Left colon (tissue), 2 donors: ENCODE measurements around the gene CAPZB. TPM values are rescaled to one million over a fixed set of nuclear protein-coding genes. Genes with fewer than 3 reads are reported as not detected.
"Not testable (repeated sequence)": the region's sequence is repeated elsewhere in the genome, so short reads cannot be mapped to it uniquely, and the experiment has no call there.

Source experiments
- ATAC-seq: fragments of 200-7000 bp; cut with Tn5 transposase; one replicate; pipeline ENCODE4 v1.9.1; 2020; ENCODE audit warnings: mild to moderate bottlenecking, moderate library complexity
- DNase-seq, 2 donors: peaks; one replicate each; pipeline ENCODE4 v3.0.0-alpha.2; 2020
- intact Hi-C, 2 donors: fragments of 100-400 bp; cut with DNase I in 1 of 2; cut with micrococcal nuclease in 1 of 2; formaldehyde crosslinking; loops; one replicate each; pipeline versions ENCODE4 v1.11.2 to v1.14.0; 2022; cut with DNase I, micrococcal nuclease
- total RNA-seq, 2 donors: library from RNA; stranded (reverse); fragmentation: NEBNext Ultra II Directional; extraction: Animal tissue kit (Norgen Biotek cat#: 25700); gene quantifications; one replicate each; pipeline ENCODE4 v1.2.1, GENCODE V29; 2021
- donor health status: DM: no; HTN: no; CAD: no.
- donor health status: DM: yes; HTN: yes; CAD: no.

CAPZB gene
- total RNA-seq, 2 donors from 2014 or later: 340 to 367 TPM

- DNase-seq (no peak), ATAC-seq (peak; percentile 75)
- intact Hi-C loops: no loop called here
Measured at GRCh38 chr1:19504796-19505692, 19.7 kb upstream of the CAPZB start.

DNA sequence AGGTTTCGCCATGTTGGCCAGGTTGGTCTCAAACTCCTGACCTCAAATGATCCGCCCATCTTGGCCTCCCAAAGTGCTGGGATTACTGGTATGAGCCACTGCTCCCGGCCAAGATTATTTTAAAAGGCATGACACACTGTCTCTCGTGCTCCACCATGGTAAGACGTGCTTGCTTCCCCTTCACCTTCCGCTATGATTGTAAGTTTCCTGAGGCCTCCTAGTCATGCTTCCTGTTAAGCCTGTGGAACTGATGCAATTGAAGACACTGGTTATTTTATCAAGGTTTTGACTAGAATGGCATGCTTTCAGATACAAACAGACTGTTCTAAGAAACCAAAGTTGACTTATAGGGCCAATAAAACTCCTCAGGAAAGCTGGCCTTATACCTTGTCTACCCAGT lies 16.9 kb upstream of the CAPZB start:
- ATAC-seq, DNase-seq, intact Hi-C loops: not testable (repeated sequence)

DNA sequence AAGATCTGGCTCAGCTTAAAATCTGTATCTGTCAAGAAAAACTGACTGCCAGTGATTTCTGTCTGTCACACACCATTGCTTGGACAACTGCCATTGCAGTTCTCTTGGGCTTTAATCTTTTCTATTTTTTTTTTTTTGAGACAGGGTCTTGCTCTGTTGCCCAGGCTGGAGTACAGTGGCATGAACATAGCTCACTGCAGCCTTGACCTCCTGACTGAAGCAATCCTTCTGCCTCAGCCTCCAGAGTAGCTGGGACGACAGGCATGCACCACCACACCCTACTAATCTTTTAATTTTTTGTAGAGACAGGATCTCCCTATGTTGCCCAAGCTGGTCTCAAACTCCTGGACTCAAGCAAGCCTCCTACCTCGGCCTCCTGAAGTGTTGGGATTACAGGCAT lies 14.5 kb upstream of the CAPZB start:
- DNase-seq, intact Hi-C loops, ATAC-seq: not testable (repeated sequence)

DNA sequence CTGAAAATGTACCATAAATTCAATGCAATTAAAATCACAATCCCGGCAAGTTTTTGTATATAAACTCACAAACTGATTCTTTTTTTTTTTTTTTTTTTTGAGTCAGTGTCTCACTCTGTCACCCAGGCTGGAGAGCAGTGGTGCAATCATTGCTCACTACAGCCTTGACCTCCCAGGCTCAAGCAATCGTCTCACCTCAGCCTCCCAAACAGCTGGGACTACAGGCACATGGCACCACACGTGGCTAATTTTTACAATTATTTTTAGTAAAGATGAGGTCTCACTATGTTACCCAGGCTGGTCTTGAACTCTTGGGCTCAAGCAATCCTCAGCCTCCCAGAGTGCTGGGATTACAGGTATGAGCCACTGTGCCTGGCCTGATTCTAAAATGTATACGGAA lies 12.1 kb upstream of the CAPZB start:
- ATAC-seq, intact Hi-C loops, DNase-seq: not testable (repeated sequence)

DNA sequence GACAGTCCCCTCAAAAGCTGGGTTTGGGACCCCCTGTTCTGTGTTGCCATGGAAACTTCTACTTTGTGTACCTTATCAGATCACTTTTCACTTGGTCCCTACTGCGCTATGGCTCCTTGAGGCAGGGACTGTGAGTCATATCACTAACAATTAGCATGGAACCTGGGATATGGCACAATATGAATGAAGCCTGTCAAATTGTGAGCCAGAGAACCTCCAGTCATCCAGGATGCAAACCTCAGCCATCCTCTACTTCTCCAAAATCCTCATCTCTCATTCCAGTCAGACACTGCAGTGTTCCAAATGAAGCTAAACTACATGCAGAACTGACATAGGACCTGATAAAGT lies 11.2 kb upstream of the CAPZB start:
- no peak for ATAC-seq

DNA sequence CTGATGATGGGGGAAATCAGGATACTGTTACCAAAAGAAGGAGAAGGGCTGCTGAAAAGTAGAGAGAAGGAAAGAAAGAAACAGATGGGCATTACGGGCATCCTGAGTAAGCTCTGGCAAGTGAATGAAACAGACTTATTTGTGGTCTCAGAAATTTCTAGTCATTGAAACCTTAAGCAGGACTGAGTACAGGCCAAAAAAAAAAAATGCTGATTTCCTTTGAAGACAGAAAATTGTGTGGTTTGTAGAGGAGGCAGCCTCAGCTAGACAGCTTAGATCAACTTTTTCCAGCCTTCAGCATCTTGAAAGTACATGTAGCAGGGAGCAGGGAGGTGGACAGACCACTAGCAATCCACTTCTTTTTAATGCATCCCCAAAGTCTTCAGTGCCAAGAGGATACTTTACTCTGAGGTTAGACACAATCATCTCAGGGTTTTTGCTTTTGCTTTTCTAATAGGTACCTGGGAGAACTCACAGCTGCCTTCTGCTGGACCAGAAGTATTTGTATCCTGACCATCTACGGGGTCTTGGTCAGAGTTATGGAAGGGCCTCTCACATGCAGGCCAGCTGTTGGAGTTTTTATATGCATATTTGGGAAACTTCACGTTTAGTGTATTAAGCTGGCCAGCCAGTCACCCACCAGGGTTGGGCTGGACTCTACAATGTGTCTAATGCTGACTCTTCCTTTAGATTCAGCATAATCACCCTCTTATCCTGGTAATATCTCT lies 10.6 kb upstream of the CAPZB start:
- DNase-seq (no peak), ATAC-seq (no peak)
- intact Hi-C loops: no loop called here

More for the DNA sequence above, 11.2 kb upstream of the CAPZB start:
- intact Hi-C loops: no loop called here
- DNase-seq: no peak

GRCh38 chr1:19495000-19495656 lies 9.8 kb upstream of the CAPZB start:
- ATAC-seq: no peak
- DNase-seq: no peak
- intact Hi-C loops: no loop called here

- DNase-seq: no peak
- intact Hi-C loops: no loop called here
- no peak for ATAC-seq
Measured at GRCh38 chr1:19493547-19493946, 8.2 kb upstream of the CAPZB start.

- DNase-seq (no peak), ATAC-seq (no peak)
- intact Hi-C loops: no loop called here
Measured at GRCh38 chr1:19489996-19490395, 4.7 kb upstream of the CAPZB start.

DNA sequence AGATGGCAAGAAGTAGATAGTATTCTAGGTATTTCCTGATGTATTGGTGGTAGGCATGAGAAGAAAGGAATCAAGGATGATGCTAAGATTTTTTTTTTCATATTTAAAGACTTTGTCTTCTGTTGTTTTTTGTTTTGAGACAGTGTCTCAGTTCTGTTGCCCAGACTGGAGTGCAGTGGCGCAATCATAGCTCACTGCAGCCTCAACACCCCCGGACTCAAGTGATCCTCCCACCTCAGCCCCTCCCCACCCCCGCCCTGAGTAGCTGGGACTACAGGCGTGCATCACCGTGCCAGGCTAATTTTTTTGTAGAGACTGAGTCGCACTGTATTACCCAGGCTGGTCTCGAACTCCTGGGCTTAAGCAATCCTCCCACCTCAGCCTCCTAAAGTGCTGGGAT lies 2.8 kb upstream of the CAPZB start:
- intact Hi-C loops: no loop called here
- ATAC-seq: no peak
- DNase-seq: no peak

- ATAC-seq (peak; percentile 29), DNase-seq (peak in 1 of 2 donors; percentile 50)
- intact Hi-C loops: loop anchor here in 1 of 2 donors (5.0 kb wide), 1 partner anchor 162 kb away; no protein-coding TSS in a partner anchor
Measured at GRCh38 chr1:19484798-19485361, 459 bp downstream of the CAPZB start.

- DNase-seq (peak in 1 of 2 donors; percentile 60), ATAC-seq (peak; percentile 12)
- intact Hi-C loops: loop anchor here in 1 of 2 donors (5.0 kb wide), 1 partner anchor 163 kb away; no protein-coding TSS in a partner anchor
Measured at GRCh38 chr1:19484338-19484797, 971 bp downstream of the CAPZB start.

DNA sequence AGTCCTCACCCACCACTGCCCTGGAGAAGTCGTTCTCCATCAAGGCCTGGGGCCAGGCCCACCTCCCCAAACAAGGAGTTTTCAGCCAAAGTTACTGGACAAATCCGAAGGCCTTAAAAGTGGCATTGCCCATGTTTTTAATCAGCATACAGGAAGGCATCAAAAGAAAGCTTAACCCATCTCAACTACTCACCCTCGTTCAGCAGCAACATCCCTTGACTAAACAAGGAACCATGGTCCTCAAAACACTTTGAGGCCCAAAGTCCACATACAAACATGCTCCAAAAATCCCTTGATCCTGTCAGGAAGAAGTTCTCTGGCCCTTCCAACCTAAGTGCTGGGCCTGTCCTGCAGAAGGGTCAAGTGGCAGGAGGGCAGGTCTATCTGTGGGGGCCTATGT lies 1.6 kb downstream of the CAPZB start:
- intact Hi-C loops: loop anchor here in 1 of 2 donors (5.0 kb wide), 1 partner anchor 164 kb away; no protein-coding TSS in a partner anchor
- DNase-seq (no peak), ATAC-seq (no peak)

DNA sequence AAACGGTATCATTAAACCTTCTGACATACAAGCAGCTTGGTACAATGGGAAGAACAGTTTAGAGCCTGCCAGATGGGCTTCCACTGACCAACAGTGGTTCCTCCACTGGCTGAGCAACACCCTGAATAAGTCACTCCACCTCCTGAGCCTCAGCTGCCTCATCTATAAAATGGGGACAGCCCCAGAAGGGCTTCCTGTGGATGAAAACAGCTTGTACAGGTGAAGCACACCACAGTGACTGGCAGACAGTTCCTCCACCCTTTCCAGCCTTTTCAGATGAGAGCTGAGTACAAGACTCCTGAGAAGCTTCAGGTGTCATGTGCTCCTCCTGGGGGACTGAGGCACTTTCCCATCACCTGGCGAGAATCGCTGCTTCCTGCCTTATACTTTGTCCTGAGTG lies 2.1 kb downstream of the CAPZB start:
- DNase-seq (no peak), ATAC-seq (no peak)
- intact Hi-C loops: loop anchor here in 1 of 2 donors (5.0 kb wide), 1 partner anchor 164 kb away; no protein-coding TSS in a partner anchor

DNA sequence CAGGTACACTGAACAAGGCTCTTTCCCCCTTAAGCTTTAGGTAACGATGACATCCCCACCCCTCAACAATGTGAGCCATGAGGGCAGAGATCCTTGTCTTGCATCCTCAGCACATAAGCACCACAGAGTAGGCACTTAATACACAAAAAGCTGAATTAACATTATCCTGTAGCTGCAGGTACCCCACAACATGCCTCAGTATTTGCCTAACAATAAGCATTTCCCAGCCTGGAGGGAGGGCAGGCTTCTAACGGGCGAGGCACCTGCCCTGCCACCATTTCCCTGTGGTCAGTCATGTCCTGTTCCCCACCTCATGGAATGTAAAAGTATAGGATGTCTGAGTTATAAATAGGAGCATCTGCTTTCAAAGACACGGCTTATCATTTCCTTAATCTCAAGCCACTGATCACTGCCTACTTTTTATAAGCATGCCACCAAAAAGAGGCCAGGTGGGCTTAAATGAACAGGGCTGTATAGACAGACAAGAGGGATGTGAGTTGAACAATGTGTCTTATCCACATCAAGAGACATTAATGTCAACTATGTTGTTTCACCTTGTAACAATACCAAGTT lies 3.4 kb downstream of the CAPZB start:
- no peak for ATAC-seq
- DNase-seq: no peak
- intact Hi-C loops: loop anchor here in 1 of 2 donors (5.0 kb wide), 1 partner anchor 165 kb away; no protein-coding TSS in a partner anchor

DNA sequence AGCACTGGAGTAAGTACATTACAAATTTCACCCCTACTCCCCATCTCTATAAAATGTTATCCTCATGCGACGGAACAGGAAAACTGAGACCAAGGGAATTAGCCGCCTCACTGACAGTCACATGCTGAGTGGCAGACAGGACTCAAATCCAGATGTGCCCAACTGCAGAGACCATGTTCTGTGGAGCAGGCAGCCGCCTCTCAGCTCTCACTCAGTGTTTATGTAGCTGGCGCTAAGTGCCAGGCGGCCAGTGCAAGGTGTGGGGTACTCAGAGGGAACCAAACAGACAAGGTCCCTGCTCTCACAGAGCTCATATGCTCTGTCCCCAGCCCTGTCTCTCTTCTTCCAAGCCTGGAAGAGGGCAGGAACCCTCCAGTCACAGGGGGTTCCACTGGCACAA lies 5.1 kb downstream of the CAPZB start:
- intact Hi-C loops: loop anchor here in 1 of 2 donors (5.0 kb wide), 1 partner anchor 167 kb away; no protein-coding TSS in a partner anchor
- DNase-seq (no peak), ATAC-seq (no peak)

GRCh38 chr1:19479351-19480120 lies 5.8 kb downstream of the CAPZB start:
- DNase-seq (no peak), ATAC-seq (no peak)
- intact Hi-C loops: loop anchor here in 1 of 2 donors (5.0 kb wide), 1 partner anchor 168 kb away; no protein-coding TSS in a partner anchor

- no peak for DNase-seq
- ATAC-seq: no peak
- intact Hi-C loops: no loop called here
Measured at GRCh38 chr1:19478322-19478721, 7.0 kb downstream of the CAPZB start.
